AG04450 (cell line): Measurements from ENCODE around the gene ZNF512. TPM values are rescaled to one million over a fixed set of nuclear protein-coding genes. Genes with fewer than 3 reads are reported as not detected.

ENCODE experiments used
- CTCF ChIA-PET: fragments of 300-600, 350-600 bp; formaldehyde crosslinking; extraction: SDS; loops from one replicate; lab custom pipeline; 2022; ENCODE audit warnings: antibody characterized with exemption, inconsistent platforms; lab: Charles Lee
- POLR2A ChIA-PET: fragments of 350-600 bp; formaldehyde crosslinking; extraction: SDS; loops from one replicate; lab custom pipeline; 2021; ENCODE audit warnings: antibody characterized with exemption, inconsistent platforms; lab: Yijun Ruan, JAX
- DNase-seq: peaks from one replicate; pipeline ENCODE4 v3.0.0-alpha.2; 2011; ENCODE audit warnings: low read depth, low spot score
- H3K27ac ChIP-seq: one replicate; pipeline ENCODE4 v1.5.1; 2012; ENCODE audit warnings: low read depth, low read length, control low read depth
- H3K27me3 ChIP-seq: one replicate; pipeline ENCODE4 v1.6.0; 2012; ENCODE audit warnings: low read length; ENCODE audit not compliant: control insufficient read depth, insufficient read depth
- H3K4me3 ChIP-seq: 2 replicates; pipeline ENCODE4 v1.5.1; 2011; ENCODE audit warnings: mild to moderate bottlenecking, low read depth, low read length, control low read depth
- H3K9me3 ChIP-seq: 2 replicates; pipeline ENCODE4 v1.5.1; 2012; ENCODE audit warnings: low read length; ENCODE audit not compliant: control insufficient read depth, insufficient read depth
- CTCF ChIP-seq: IDR thresholded peaks from 2 replicates; pipeline ENCODE4 v1.5.1; 2011; ENCODE audit warnings: low read depth, low read length, control low read depth, inconsistent platforms
- polyA plus RNA-seq: library from polyadenylated mRNA; depleted of rRNA; stranded (reverse); fragments of >200 nt; gene quantifications from 2 replicates; pipeline ENCODE4 v1.2.3, GENCODE V29; 2011

The ZNF512 gene
- polyA plus RNA-seq, 1 experiment = 63.7 TPM

DNA sequence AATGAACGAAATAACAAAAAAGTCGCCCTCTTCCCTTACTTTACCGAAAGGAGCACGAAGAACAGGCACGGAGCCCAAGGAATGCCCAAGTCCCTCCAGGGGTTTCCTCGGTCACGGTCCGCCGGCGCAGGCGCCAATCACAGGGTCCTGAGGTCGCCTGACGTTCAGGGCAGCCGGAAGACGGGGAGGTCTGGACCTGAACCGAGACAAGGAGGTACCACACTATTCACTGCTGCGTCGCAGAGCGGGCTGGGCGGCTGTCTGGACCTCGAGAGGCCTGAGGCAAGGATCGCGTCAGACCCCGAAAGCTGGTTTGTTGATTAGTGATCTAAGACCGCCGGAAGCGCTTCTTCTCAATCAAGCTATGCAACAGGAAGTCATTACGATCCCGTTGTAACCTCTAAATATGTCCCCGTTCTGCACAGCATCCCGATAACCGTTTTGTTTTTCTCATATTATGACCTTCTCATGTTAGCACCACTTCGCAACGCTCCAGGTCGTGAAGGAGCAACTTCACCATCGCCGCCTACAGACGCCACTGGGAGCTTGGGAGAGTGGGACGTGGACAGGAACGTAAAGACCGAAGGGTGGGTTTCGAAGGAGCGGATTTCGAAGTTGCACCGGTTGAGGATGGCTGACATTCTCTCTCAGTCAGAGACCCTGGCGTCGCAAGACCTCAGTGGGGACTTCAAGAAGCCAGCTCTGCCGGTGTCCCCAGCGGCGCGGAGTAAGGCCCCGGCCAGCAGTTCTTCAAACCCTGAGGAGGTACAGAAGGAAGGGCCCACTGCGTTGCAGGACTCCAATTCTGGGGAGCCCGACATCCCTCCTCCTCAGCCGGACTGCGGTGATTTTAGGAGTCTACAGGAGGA, 80.7 kb downstream of the ZNF512 start, which contains the start of the genes SLC4A1AP and SUPT7L:
Gene SLC4A1AP (plus strand): TSS at position 605 of the 869 bp plus-strand sequence. CDS start 26 bp downstream, at position 631.
Gene SUPT7L (minus strand): TSS at position 330 of the 869 bp plus-strand sequence. CDS start 1,422 bp downstream, outside the sequence.
- CTCF ChIA-PET = interaction anchor here (1.4 kb wide), 1 partner anchor 20 kb away, joined by 21 read pairs; no protein-coding TSS in a partner anchor
- Histone ChIP-seq H3K27ac (peak within 1 kb of the TSS; percentile 92), H3K9me3 (0 out of 2 replicates have a peak, but pooled peaks cover 3% of the 10 kb centered on the region), H3K4me3 (peak within 1 kb of the TSS; percentile 95), H3K27me3 (no peaks in the 10 kb centered on the region)
- POLR2A ChIA-PET = interaction anchor here (0.6 to 1.4 kb wide), 8 partner anchors 11 to 615 kb away, joined by 3 to 6 read pairs (median 4); partner anchors contain the start of genes CCDC121, GPN1, GTF3C2 and NRBP1
- peak; percentile 14 for TF ChIP-seq CTCF
- DNase-seq = peak; percentile 61

- Histone ChIP-seq H3K27ac (peak overlapping the region; percentile 92), H3K27me3 (no peaks in the 10 kb centered on the region), H3K9me3 (0 out of 2 replicates have a peak, but pooled peaks cover 3% of the 10 kb centered on the region), H3K4me3 (peak overlapping the region; percentile 95)
- ChIA-PET POLR2A (interaction anchor here (0.8 to 1.4 kb wide), 3 partner anchors 10 to 236 kb away, joined by 5 to 6 read pairs (median 6); partner anchors contain the start of gene NRBP1), CTCF (interaction anchor here (1.4 to 5.9 kb wide), 2 partner anchors 19 kb away, joined by 21 to 51 read pairs; no protein-coding TSS in a partner anchor)
- DNase-seq = no peak
- TF ChIP-seq CTCF = no peak
Observed at GRCh38 chr2:27664154-27664574, 81.3 kb downstream of the ZNF512 start.

- H3K4me3 ChIP-seq = peak overlapping the region; percentile 95
- ChIA-PET POLR2A (interaction anchor here (0.8 kb wide), 1 partner anchor 18 kb away, joined by 6 read pairs; no protein-coding TSS in a partner anchor), CTCF (interaction anchor here (5.9 kb wide), 1 partner anchor 18 kb away, joined by 51 read pairs; no protein-coding TSS in a partner anchor)
- no peaks in the 10 kb centered on the region for H3K27me3 ChIP-seq
- H3K27ac ChIP-seq = no peak overlapping the region
- no peak for DNase-seq
- H3K9me3 ChIP-seq = 0 out of 2 replicates have a peak, but pooled peaks cover 3% of the 10 kb centered on the region
- TF ChIP-seq CTCF = no peak
Observed at GRCh38 chr2:27664622-27665363, 82.0 kb downstream of the ZNF512 start.

DNA sequence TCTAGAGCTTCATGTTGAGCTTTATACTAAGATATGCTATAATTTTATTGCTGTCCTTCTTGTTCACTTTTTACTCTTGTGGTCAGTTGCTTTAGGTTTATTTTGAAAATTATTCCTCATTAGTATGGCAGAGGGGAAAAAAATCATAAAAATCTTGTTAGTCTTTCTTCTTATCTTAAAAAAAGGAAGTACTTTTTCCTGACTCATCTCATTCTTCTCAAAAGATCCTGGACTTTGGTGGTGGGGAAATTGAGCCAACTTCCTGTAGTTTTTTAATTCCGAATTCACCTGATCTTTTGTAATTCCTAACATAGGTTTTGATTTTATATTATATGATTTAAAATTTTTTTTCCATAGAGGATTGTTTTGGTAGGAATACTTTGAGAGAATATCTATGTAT, 84.6 kb downstream of the ZNF512 start:
- TF ChIP-seq CTCF = no peak
- CTCF ChIA-PET = interaction anchor here (5.9 kb wide), 1 partner anchor 15 kb away, joined by 51 read pairs; no protein-coding TSS in a partner anchor
- no peak for DNase-seq
- H3K9me3 ChIP-seq = 0 out of 2 replicates have a peak, but pooled peaks cover 3% of the 10 kb centered on the region
- H3K27ac ChIP-seq = no peak overlapping the region
- no peak overlapping the region for H3K4me3 ChIP-seq
- POLR2A ChIA-PET = no interaction called here
- no peaks in the 10 kb centered on the region for H3K27me3 ChIP-seq
